Smooth muscle cell (in vitro differentiated cells): Measurements from ENCODE around the gene PALLD. TPM values are rescaled to one million over a fixed set of nuclear protein-coding genes. Genes with fewer than 3 reads are reported as not detected.
"Not testable (repeated sequence)": the region's sequence is repeated elsewhere in the genome, so short reads cannot be mapped to it uniquely, and the experiment has no call there.

ENCODE experiments used
- DNase-seq: peaks from one replicate; lab custom pipeline; 2025; ENCODE audit not compliant: unreplicated experiment; lab: John Stamatoyannopoulos, UW
- H2AFZ ChIP-seq: fragments of 200-600 bp; sonication (generic); 2 replicates; pipeline ENCODE4 v1.6.0; 2016; ENCODE audit warnings: antibody characterized with exemption, low read depth, mild to moderate bottlenecking
- H3F3A ChIP-seq: fragments of 200-600 bp; sonication (generic); 2 replicates; pipeline ENCODE4 v1.6.0; 2017; ENCODE audit warnings: antibody characterized with exemption, low read depth
- H3K27ac ChIP-seq: fragments of 200-600 bp; sonication (generic); 2 replicates; pipeline ENCODE4 v1.5.1; 2016; ENCODE audit warnings: low read depth, mild to moderate bottlenecking
- H3K27me3 ChIP-seq: fragments of 200-600 bp; sonication (generic); 2 replicates; pipeline ENCODE4 v1.6.1; 2016; ENCODE audit warnings: low read depth, mild to moderate bottlenecking
- H3K36me3 ChIP-seq: fragments of 200-600 bp; sonication (generic); 2 replicates; pipeline ENCODE4 v1.5.1; 2016; ENCODE audit warnings: low read depth
- H3K4me1 ChIP-seq: fragments of 200-600 bp; sonication (generic); 2 replicates; pipeline ENCODE4 v1.5.1; 2016; ENCODE audit warnings: low read depth
- H3K4me2 ChIP-seq: fragments of 200-600 bp; sonication (generic); 2 replicates; pipeline ENCODE4 v1.6.0; 2016; ENCODE audit warnings: mild to moderate bottlenecking
- H3K4me3 ChIP-seq: fragments of 200-600 bp; sonication (generic); 2 replicates; pipeline ENCODE4 v1.5.1; 2016; ENCODE audit warnings: mild to moderate bottlenecking
- H3K79me2 ChIP-seq: fragments of 200-600 bp; sonication (generic); 2 replicates; pipeline ENCODE4 v1.6.0; 2016; ENCODE audit warnings: low read depth, mild to moderate bottlenecking
- H3K9ac ChIP-seq: fragments of 200-600 bp; sonication (generic); 2 replicates; pipeline ENCODE4 v1.6.0; 2016; ENCODE audit warnings: low read depth
- H3K9me3 ChIP-seq: fragments of 200-600 bp; sonication (generic); replicated peaks from 2 replicates; pipeline ENCODE4 v1.5.1; 2016; ENCODE audit warnings: low read depth
- H4K20me1 ChIP-seq: fragments of 200-600 bp; sonication (generic); 2 replicates; pipeline ENCODE4 v1.6.0; 2016; ENCODE audit warnings: low read depth
- CTCF ChIP-seq: fragments of 200-600 bp; sonication (generic); IDR thresholded peaks from 2 replicates; pipeline ENCODE4 v1.5.1; 2017; ENCODE audit warnings: borderline replicate concordance, mild to moderate bottlenecking, antibody characterized with exemption; ENCODE audit not compliant: insufficient read depth, poor library complexity, severe bottlenecking
- WGBS: methylation state at CpG from one replicate; pipeline ENCODE4 v1.1.7; 2016; ENCODE audit warnings: low lambda C conversion rate; 5-methylcytosine and 5-hydroxymethylcytosine counted together
- polyA plus RNA-seq: library from polyadenylated mRNA; unstranded; fragments of >200 nt; fragmentation: Nextera tagmentation; extraction: Ambion mirVana; gene quantifications from 2 replicates; pipeline ENCODE4 v1.2.1, GENCODE V29; 2016
- total RNA-seq: library from RNA; depleted of rRNA; stranded (reverse); fragments of >200 nt; gene quantifications from 2 replicates; pipeline ENCODE4 v1.2.3, GENCODE V29; 2014

PALLD gene
- total and polyA plus RNA-seq, 2 experiments from 2014 or later, result 354 to 415 TPM

DNA sequence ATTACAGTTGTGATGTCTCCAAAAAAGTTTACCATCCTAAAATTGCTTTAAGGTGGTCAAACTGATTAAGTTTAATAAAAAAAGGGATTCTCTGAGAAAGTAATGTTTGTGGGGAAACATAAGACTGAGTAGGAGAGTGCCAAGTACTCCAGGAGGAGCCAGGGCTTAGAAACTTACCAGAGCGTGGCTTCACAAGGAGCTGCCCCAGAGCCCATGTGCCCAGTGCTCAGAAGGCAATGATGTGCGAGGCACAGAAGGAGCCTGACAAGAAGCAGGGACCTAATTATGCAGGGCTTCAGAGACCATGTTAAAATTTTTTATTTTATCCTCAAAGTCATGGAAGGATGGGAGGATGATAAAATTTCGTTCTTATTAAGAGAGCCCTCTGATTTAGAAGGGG is 204.2 kb downstream of the PALLD start:
- no peaks in the 10 kb centered on the region for H3K27me3 ChIP-seq
- no peak overlapping the region for H3K4me3 ChIP-seq
- TF ChIP-seq CTCF, result no peak
- H3K4me2 ChIP-seq, result no peak overlapping the region
- H3K36me3 ChIP-seq, result peaks cover 24% of the 10 kb centered on the region
- peaks cover 6% of the 10 kb centered on the region for H3K4me1 ChIP-seq
- no peak overlapping the region for H2AFZ ChIP-seq
- H3K9ac ChIP-seq, result no peak overlapping the region
- WGBS, result 85% methylated on average over 3 of the region's 3 CpGs
- H3K79me2 ChIP-seq, result peaks cover 65% of the 10 kb centered on the region
- peak overlapping the region; percentile 100 for H3K27ac ChIP-seq
- no peaks in the 10 kb centered on the region for H3K9me3 ChIP-seq
- peaks cover 10% of the 10 kb centered on the region for H3F3A ChIP-seq
- H4K20me1 ChIP-seq, result no peaks in the 10 kb centered on the region
- DNase-seq, result no peak

DNA sequence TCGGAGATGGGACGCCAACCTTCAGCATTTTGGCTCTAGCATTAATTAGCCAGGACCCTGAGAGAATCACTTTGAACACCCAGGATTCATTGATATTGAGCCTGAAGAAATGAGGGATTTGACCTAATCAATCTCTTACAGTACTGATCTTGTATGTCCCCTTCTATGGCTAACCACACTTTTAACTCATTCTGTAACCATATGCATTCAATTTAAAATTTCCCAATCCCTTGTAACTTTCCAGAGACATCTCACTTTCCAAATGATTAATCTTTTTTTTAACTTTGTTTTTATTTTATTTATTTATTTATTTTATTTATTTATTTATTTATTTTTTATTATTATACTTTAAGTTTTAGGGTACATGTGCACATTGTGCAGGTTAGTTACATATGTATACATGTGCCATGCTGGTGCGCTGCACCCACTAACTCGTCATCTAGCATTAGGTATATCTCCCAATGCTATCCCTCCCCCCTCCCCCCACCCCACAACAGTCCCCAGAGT is 205.8 kb downstream of the PALLD start:
- Histone ChIP-seq H3K36me3 (peaks cover 24% of the 10 kb centered on the region), H3K79me2 (peaks cover 65% of the 10 kb centered on the region)
- 95% methylated on average over 2 of the region's 4 CpGs for WGBS
- not testable (repeated sequence) for H3K9ac ChIP-seq, H3K9me3 ChIP-seq, H2AFZ ChIP-seq, H3K4me1 ChIP-seq, H3K4me2 ChIP-seq, H3K27ac ChIP-seq, H3F3A ChIP-seq, DNase-seq, H3K27me3 ChIP-seq, H4K20me1 ChIP-seq, H3K4me3 ChIP-seq

DNA sequence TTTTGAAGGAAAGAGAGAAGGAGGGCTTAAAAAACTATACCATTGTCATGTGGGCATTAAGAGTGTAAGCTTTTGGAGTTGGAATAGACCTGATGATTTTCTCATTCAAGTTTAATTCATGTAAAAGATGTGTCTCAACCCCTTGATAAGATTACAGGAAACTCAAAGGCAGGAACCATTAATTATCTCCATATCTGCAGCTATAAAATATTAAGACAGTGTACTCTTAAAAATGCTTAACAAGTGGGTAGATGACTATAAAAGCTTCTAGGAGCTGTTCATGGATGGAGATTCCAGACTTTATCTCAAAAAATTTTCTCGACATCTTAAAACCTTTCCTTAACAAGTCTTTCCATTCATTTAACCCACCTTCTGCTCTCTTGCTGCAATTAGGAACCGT is 208.3 kb downstream of the PALLD start:
- Histone ChIP-seq H3K79me2 (peaks cover 46% of the 10 kb centered on the region), H3K4me3 (no peak overlapping the region), H4K20me1 (no peaks in the 10 kb centered on the region), H3K9ac (no peak overlapping the region), H3K27ac (peak overlapping the region; percentile 22), H3K9me3 (no peaks in the 10 kb centered on the region), H3K4me2 (no peak overlapping the region), H3F3A (peaks cover 3% of the 10 kb centered on the region), H3K36me3 (peaks cover 16% of the 10 kb centered on the region), H3K27me3 (no peaks in the 10 kb centered on the region), H2AFZ (no peak overlapping the region), H3K4me1 (no peaks in the 10 kb centered on the region)
- TF ChIP-seq CTCF, result no peak
- DNase-seq, result no peak
- 58% methylated on average over 2 of the region's 2 CpGs for WGBS

DNA sequence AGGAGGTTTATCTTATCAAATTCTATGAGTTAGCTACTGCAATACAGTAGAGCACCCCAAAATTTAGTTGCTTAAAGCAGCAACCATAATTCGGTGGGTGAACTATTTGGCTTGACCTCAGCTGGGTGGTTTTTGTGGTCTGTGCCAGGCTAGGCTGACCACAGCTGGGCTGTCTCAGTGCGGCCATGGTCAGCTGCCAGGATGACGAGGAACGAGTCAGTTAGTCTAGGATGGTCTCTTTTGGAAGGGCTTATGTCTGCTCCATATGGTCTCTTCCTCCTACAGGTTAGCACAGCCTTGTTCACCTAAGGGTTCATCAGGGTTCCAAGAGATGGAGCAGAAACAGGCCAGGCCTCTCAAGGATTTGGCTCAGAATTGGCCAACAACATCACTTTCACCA is 210.4 kb downstream of the PALLD start:
- TF ChIP-seq CTCF, result no peak
- H3F3A ChIP-seq, result peaks cover 3% of the 10 kb centered on the region
- no peaks in the 10 kb centered on the region for H4K20me1 ChIP-seq
- WGBS, result 61% methylated on average over 4 of the region's 4 CpGs
- peaks cover 42% of the 10 kb centered on the region for H3K79me2 ChIP-seq
- peak overlapping the region; percentile 27 for H3K4me2 ChIP-seq
- H3K4me3 ChIP-seq, result no peak overlapping the region
- no peaks in the 10 kb centered on the region for H3K4me1 ChIP-seq
- peaks cover 12% of the 10 kb centered on the region for H3K36me3 ChIP-seq
- no peaks in the 10 kb centered on the region for H3K9me3 ChIP-seq
- no peaks in the 10 kb centered on the region for H3K27me3 ChIP-seq
- no peak for DNase-seq
- H3K27ac ChIP-seq, result peak overlapping the region; percentile 55
- H2AFZ ChIP-seq, result no peak overlapping the region
- no peak overlapping the region for H3K9ac ChIP-seq
